ENCODE measurements around the gene MAP4K1.
A peak's percentile ranks its signal among the peaks of the same experiment; 100 is the strongest.

MAP4K1 gene

DNA sequence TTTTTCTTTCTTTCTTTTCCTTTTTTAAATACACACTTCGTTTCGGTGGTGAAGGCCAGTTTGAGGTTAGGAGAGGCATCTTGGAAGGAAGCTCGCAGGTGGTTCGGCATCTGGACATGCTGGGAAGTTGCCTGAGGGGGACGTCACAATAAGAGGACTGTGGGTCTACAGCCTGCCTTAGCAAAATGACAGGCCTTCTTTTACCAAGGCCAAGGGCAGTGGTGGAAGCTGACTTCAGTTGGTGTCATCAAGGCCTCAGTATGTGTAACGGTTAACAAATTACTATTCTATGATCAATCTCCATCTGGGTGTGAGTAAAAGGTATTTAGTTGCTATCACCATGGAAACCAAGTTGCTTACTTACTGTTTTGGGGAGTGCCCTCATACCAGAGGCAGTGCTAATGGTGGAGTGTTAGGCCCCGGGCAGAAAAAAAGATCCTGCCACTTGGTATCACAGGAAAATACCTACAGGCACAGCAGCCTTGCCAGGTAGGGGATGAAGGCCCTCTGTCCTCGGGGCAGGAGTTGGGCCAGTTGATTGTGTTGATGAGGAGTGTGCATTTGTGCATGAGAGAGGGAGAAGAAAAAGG, 40.0 kb upstream of the MAP4K1 start (continued):
- peak; percentile 19; the same call in 1 of the 2 replicates for TF ChIP-seq ZNF2 (tag by site-specific recombination; IDR thresholded peaks at IDR 0.05)
- TF ChIP-seq ZNF16 (tag by site-specific recombination; IDR thresholded peaks at IDR 0.05; ENCODE audit: low read depth) = 0 out of 2 replicates have a peak, but pooled peaks have one; percentile 0
- TF ChIP-seq ZNF146 (tag by site-specific recombination; IDR thresholded peaks at IDR 0.05) = no peak

DNA sequence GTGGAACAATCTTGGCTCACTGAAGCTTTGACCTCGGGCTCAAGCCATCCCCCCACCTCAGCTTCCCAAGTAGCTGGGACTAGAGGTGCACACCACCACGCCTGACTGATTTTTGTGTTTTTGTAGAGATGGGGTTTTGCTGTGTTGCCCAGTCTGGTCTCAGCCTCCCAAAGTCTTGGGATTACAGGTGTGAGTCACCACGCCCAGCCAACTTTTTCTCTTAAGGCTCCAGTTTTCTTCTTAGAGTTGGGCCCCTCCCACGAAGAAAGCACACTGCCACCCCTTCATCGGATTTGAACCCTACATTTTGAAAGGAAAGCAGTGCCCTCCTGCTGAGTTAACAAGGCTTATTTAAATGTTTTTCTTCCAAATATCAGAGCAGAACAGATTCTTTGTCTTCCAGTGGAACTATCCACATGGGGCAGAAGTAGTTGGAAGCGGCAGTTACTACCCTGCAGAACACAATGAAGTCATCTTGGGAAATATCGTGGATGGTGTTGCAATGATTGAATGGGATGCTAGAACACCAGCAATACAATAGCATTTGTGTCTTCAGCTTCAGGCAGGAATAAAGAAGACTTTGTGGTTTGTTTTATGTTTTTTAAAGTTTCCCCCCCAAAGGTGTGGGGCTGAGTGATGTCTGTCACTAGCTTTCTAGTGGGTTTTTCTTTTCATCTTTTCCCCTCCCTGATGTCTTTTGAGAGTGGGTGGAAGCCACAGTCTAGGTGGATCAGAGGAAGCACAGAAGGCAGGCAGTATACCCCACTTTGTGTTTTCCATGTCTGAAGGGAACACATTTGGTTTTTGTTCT, 38.6 kb upstream of the MAP4K1 start:
- peaks cover 85% of the 10 kb centered on the region for H3K4me1 ChIP-seq (ENCODE audit: control insufficient read depth, insufficient read depth, low read length)
- peaks cover 13 to 55% of the 10 kb centered on the region in 2 experiments for H3K36me3 ChIP-seq (ENCODE audit: control insufficient read depth in 2 of 2, insufficient read depth in 1 of 2, low read length in 2 of 2)
- CTCF ChIA-PET = interaction anchor here (0.6 to 5.2 kb wide), 7 partner anchors 8 to 754 kb away, joined by 3 to 29 read pairs (median 3); partner anchors contain the start of genes ACTN4, MRPS12 and SARS2
- no peak overlapping the region for H3K4me3 ChIP-seq (ENCODE audit: low read depth, low read length)
- POLR2A ChIA-PET = interaction anchor here (6.3 kb wide), 1 partner anchor 8 kb away, joined by 104 read pairs; the partner anchor contains the start of gene ACTN4
- H3K27ac ChIP-seq (ENCODE audit: extremely low read depth, low read depth, low read length) = peak overlapping the region; percentile 51
- H3K9me3 ChIP-seq (ENCODE audit: control insufficient read depth, insufficient read depth, low read depth, low read length) = no peaks in the 10 kb centered on the region; the same call in 1 of the 2 replicates
- TF ChIP-seq ZNF48 (tag by site-specific recombination; IDR thresholded peaks at IDR 0.05) = no peak
- TF ChIP-seq ZNF202 (tag by site-specific recombination; IDR thresholded peaks at IDR 0.05; ENCODE audit: borderline replicate concordance) = no peak
- TF ChIP-seq ZNF571 (tag by site-specific recombination; IDR thresholded peaks at IDR 0.05) = no peak
- 0 out of 2 replicates have a peak, but pooled peaks have one; percentile 41 for TF ChIP-seq ZFP37 (tag by site-specific recombination; IDR thresholded peaks at IDR 0.05)
- TF ChIP-seq ZNF169 (tag by site-specific recombination; IDR thresholded peaks at IDR 0.05) = no peak
- TF ChIP-seq, protein P1, sequence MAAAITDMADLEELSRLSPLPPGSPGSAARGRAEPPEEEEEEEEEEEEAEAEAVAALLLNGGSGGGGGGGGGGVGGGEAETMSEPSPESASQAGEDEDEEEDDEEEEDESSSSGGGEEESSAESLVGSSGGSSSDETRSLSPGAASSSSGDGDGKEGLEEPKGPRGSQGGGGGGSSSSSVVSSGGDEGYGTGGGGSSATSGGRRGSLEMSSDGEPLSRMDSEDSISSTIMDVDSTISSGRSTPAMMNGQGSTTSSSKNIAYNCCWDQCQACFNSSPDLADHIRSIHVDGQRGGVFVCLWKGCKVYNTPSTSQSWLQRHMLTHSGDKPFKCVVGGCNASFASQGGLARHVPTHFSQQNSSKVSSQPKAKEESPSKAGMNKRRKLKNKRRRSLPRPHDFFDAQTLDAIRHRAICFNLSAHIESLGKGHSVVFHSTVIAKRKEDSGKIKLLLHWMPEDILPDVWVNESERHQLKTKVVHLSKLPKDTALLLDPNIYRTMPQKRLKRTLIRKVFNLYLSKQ (tag by site-specific recombination; IDR thresholded peaks at IDR 0.05; ENCODE audit: borderline replicate concordance) = no peak
- TF ChIP-seq, protein P2, sequence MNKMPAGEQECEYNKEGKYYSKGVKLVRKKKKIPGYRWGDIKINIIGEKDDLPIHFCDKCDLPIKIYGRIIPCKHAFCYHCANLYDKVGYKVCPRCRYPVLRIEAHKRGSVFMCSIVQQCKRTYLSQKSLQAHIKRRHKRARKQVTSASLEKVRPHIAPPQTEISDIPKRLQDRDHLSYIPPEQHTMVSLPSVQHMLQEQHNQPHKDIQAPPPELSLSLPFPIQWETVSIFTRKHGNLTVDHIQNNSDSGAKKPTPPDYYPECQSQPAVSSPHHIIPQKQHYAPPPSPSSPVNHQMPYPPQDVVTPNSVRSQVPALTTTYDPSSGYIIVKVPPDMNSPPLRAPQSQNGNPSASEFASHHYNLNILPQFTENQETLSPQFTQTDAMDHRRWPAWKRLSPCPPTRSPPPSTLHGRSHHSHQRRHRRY (tag by site-specific recombination; IDR thresholded peaks at IDR 0.05) = no peak
- no peak for TF ChIP-seq ZSCAN16 (tag by site-specific recombination; IDR thresholded peaks at IDR 0.05)
- no peak for TF ChIP-seq ZNF747 (tag by site-specific recombination; IDR thresholded peaks at IDR 0.05)
- no peak for TF ChIP-seq ZFP41 (tag by site-specific recombination; IDR thresholded peaks at IDR 0.05; ENCODE audit: borderline replicate concordance)
- no peak for TF ChIP-seq ZNF23 (tag by site-specific recombination; IDR thresholded peaks at IDR 0.05; ENCODE audit: borderline replicate concordance)
- TF ChIP-seq KLF9 (tag by site-specific recombination; IDR thresholded peaks at IDR 0.05; ENCODE audit: low read depth) = no peak
- no peak for TF ChIP-seq ZNF791 (tag by site-specific recombination; IDR thresholded peaks at IDR 0.05)
- no peak for TF ChIP-seq ZNF837 (tag by site-specific recombination; IDR thresholded peaks at IDR 0.05)
- peak; percentile 43 for TF ChIP-seq ZBTB17 (tag by site-specific recombination; IDR thresholded peaks at IDR 0.05)
- TF ChIP-seq ZNF266 (tag by site-specific recombination; IDR thresholded peaks at IDR 0.05; ENCODE audit: low read depth) = no peak
- TF ChIP-seq, protein P3, sequence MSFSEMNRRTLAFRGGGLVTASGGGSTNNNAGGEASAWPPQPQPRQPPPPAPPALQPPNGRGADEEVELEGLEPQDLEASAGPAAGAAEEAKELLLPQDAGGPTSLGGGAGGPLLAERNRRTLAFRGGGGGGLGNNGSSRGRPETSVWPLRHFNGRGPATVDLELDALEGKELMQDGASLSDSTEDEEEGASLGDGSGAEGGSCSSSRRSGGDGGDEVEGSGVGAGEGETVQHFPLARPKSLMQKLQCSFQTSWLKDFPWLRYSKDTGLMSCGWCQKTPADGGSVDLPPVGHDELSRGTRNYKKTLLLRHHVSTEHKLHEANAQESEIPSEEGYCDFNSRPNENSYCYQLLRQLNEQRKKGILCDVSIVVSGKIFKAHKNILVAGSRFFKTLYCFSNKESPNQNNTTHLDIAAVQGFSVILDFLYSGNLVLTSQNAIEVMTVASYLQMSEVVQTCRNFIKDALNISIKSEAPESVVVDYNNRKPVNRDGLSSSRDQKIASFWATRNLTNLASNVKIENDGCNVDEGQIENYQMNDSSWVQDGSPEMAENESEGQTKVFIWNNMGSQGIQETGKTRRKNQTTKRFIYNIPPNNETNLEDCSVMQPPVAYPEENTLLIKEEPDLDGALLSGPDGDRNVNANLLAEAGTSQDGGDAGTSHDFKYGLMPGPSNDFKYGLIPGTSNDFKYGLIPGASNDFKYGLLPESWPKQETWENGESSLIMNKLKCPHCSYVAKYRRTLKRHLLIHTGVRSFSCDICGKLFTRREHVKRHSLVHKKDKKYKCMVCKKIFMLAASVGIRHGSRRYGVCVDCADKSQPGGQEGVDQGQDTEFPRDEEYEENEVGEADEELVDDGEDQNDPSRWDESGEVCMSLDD (tag by site-specific recombination; IDR thresholded peaks at IDR 0.05) = no peak
- TF ChIP-seq ZNF112 (tag by site-specific recombination; IDR thresholded peaks at IDR 0.05) = no peak
- TF ChIP-seq ZNF335 (tag by site-specific recombination; conservative IDR thresholded peaks at IDR 0.05) = no peak
- TF ChIP-seq ZNF133 (tag by site-specific recombination; IDR thresholded peaks at IDR 0.05) = no peak
- no peak for TF ChIP-seq ZNF184 (tag by site-specific recombination; IDR thresholded peaks at IDR 0.05)
- no peak for TF ChIP-seq ZNF596 (tag by site-specific recombination; IDR thresholded peaks at IDR 0.05)
- TF ChIP-seq ZNF274 (IDR thresholded peaks at IDR 0.05; ENCODE audit: low read length) = no peak
- TF ChIP-seq ZNF274 (tag by site-specific recombination; IDR thresholded peaks at IDR 0.05; ENCODE audit: borderline replicate concordance) = no peak
- TF ChIP-seq MZF1 (tag by site-specific recombination; IDR thresholded peaks at IDR 0.05; ENCODE audit: borderline replicate concordance) = no peak
- no peak for TF ChIP-seq ZNF670 (tag by site-specific recombination; IDR thresholded peaks at IDR 0.05; ENCODE audit: low read depth)
- no peak for TF ChIP-seq ZNF664 (tag by site-specific recombination; IDR thresholded peaks at IDR 0.05)
- 0 out of 2 replicates have a peak, but pooled peaks have one; percentile 27 for TF ChIP-seq ZXDB (tag by site-specific recombination; IDR thresholded peaks at IDR 0.05)
